Body of pancreas (tissue), 4 donors: ENCODE data around the gene XPO1.

Experiments used
- POLR2A ChIP-seq, 3 donors: fragments of 450-650 bp; IDR thresholded peaks; one replicate each; pipeline ENCODE4 v1.6.1; 2016; ENCODE audit warnings: antibody characterized with exemption in 3 of 3, mild to moderate bottlenecking in 2 of 3
- TF ChIP-seq, protein P1 (sequence below), 7 experiments: fragments of 450-650 bp in 4 of 7; fragments of 200-600 bp in 3 of 7; sonication (generic) in 3 of 7; IDR thresholded peaks; one replicate each; pipeline ENCODE4 v1.5.1; 2016 to 2019; ENCODE audit warnings: antibody characterized with exemption in 7 of 7

DNA sequence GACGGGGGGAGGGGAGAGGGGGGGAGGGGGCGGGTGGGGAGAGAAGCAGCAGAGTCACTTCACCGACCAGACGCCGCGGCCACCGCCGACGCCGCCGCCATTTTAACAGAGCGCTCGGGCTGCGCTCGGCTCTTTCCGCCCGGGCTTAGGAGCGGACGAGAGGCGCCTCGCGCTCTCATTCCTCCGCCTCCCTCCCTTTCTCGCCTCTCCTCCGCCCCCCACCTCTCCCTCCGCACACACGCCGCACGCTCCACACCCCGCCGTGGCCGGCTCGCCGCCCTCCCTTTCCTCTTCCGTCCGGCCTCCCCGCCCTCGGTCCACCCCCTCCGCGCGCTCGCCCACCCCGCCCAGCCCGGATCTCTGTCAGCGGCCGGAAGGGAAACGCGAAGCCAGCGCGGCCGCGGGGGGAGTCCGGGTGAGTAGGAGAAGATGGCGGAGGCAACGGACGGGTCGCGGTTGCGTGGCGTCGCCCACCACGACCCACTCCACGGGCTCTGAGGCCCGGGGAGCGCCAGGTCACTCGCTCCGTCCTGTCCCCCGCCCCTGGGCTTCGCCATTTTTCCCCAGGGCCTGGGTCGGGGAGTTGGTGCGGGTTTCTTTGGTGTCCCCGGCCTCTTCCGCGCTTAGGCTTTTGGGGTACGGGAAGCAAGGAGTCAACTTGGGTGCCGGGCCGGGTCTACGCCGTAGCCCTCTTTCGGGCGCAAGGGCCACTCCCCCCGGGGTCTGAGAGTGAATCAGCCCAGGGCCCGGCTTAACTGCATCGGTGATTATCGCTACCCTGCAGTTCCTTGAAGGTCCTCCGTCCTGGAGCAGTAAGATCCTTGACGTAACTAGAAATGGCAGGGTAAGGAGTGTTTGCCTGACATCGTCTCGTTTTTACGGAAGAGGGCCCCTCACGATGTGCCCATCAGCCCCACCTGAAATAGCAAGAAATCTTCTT lies 66.9 kb downstream of the XPO1 start, which contains the start of gene USP34:
- TF ChIP-seq, protein P1, sequence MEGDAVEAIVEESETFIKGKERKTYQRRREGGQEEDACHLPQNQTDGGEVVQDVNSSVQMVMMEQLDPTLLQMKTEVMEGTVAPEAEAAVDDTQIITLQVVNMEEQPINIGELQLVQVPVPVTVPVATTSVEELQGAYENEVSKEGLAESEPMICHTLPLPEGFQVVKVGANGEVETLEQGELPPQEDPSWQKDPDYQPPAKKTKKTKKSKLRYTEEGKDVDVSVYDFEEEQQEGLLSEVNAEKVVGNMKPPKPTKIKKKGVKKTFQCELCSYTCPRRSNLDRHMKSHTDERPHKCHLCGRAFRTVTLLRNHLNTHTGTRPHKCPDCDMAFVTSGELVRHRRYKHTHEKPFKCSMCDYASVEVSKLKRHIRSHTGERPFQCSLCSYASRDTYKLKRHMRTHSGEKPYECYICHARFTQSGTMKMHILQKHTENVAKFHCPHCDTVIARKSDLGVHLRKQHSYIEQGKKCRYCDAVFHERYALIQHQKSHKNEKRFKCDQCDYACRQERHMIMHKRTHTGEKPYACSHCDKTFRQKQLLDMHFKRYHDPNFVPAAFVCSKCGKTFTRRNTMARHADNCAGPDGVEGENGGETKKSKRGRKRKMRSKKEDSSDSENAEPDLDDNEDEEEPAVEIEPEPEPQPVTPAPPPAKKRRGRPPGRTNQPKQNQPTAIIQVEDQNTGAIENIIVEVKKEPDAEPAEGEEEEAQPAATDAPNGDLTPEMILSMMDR (IDR thresholded peaks at IDR 0.05), result peak in 4 of 7 experiments; percentile 8 to 24 (median 16)
- TF ChIP-seq POLR2A (IDR thresholded peaks at IDR 0.05), result peak; percentile 59 to 85 (median 81)
